Stimulated activated naive CD8-positive, alpha-beta T cell treated with anti-CD3 and anti-CD28 coated beads, Interleukin-15, amount 100 ng/mL, for 72 hours (primary cell): ENCODE measurements around the gene EVI2B.
"Not testable (repeated sequence)": the region's sequence is repeated elsewhere in the genome, so short reads cannot be mapped to it uniquely, and the experiment has no call there.

ENCODE experiments used
- ATAC-seq: fragments of 150-1000 bp; cut with Tn5 transposase; 2 replicates; pipeline ENCODE4 v1.10.0; 2021; ENCODE audit warnings: mild to moderate bottlenecking, moderate library complexity
- DNase-seq, 2 donors: peaks; one replicate each; pipeline ENCODE4 v3.0.0; 2021 to 2022
- H3K27ac Mint-ChIP-seq, 2 donors: one replicate each; pipeline ENCODE4 v1.8.0; 2022; ENCODE audit warnings: mild to moderate bottlenecking in 2 of 2, mixed read lengths in 2 of 2, moderate library complexity in 2 of 2
- H3K27me3 Mint-ChIP-seq: one replicate; pipeline ENCODE4 v1.8.0; 2022; ENCODE audit warnings: mixed read lengths
- H3K4me1 Mint-ChIP-seq: one replicate; pipeline ENCODE4 v1.8.0; 2022; ENCODE audit warnings: mild to moderate bottlenecking, mixed read lengths
- H3K4me3 Mint-ChIP-seq, 2 donors: one replicate each; pipeline ENCODE4 v1.8.0; 2022; ENCODE audit warnings: mild to moderate bottlenecking in 2 of 2, mixed read lengths in 2 of 2, moderate library complexity in 1 of 2
- H3K9me3 Mint-ChIP-seq, 2 donors: one replicate each; pipeline ENCODE4 v1.8.0; 2022; ENCODE audit warnings: mixed read lengths in 2 of 2

Gene EVI2B

DNA sequence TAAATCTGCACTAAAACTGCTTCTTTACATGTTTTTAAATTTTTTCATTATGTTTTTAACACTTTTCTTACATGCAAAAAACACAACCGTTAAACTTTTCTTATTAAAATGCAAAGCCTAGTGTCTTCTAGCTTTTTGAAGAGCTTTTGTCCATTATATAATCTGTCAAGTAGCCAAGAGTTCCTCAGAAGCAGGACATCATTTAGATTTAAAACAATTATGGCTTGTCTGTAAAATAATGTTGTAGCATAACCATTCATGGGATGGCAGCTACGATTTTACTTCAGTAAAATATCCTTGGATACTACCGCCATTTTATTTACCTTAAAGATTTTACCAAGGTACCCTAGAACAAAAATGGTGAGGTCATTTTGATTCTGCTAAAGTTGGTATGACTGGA, 19.6 kb downstream of the EVI2B start:
- no peak for DNase-seq
- Mint-ChIP-seq H3K27me3 (no peaks in the 10 kb centered on the region), H3K4me3 (no peak overlapping the region), H3K27ac (no peak overlapping the region), H3K4me1 (peaks cover 15% of the 10 kb centered on the region), H3K9me3 (no peaks in the 10 kb centered on the region)
- ATAC-seq, result no peak

- H3K27ac Mint-ChIP-seq, result no peak overlapping the region
- no peak for DNase-seq
- H3K9me3 Mint-ChIP-seq, result no peaks in the 10 kb centered on the region
- ATAC-seq, result no peak
- H3K27me3 Mint-ChIP-seq, result no peaks in the 10 kb centered on the region
- H3K4me1 Mint-ChIP-seq, result peaks cover 21% of the 10 kb centered on the region
- H3K4me3 Mint-ChIP-seq, result no peak overlapping the region
Observed at GRCh38 chr17:31293581-31293980, 20.3 kb downstream of the EVI2B start.

DNA sequence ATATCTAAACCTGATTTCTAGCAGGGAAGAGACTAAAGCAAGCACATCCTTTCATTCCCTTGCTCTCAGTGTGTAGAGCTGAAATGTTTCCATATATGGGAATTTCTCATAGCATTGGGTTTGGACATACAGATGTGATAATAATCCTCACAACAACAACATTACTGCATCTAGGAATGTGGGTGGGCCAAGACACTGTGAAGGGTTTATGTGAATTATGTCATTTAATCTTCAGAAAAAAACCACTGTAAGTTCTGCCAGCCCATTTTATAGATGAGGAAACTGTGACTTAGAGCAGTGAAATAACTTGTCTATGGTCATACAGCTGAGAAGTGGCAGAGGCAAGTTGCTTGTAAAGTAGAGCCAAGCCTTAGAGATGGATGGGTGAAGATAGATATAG, 22.0 kb downstream of the EVI2B start:
- Mint-ChIP-seq H3K4me3 (no peak overlapping the region), H3K27ac (no peak overlapping the region), H3K27me3 (no peaks in the 10 kb centered on the region), H3K9me3 (no peaks in the 10 kb centered on the region), H3K4me1 (peaks cover 26% of the 10 kb centered on the region)
- ATAC-seq (no peak), DNase-seq (no peak)

GRCh38 chr17:31289790-31290189, 24.1 kb downstream of the EVI2B start:
- H3K27me3 Mint-ChIP-seq, result no peaks in the 10 kb centered on the region
- no peak overlapping the region for H3K27ac Mint-ChIP-seq
- no peak overlapping the region for H3K4me3 Mint-ChIP-seq
- H3K4me1 Mint-ChIP-seq, result peaks cover 19% of the 10 kb centered on the region
- DNase-seq, result no peak
- no peak for ATAC-seq
- no peaks in the 10 kb centered on the region for H3K9me3 Mint-ChIP-seq

GRCh38 chr17:31287932-31288331, 25.9 kb downstream of the EVI2B start:
- not testable (repeated sequence) for ATAC-seq, H3K9me3 Mint-ChIP-seq, H3K27me3 Mint-ChIP-seq, H3K4me3 Mint-ChIP-seq, DNase-seq, H3K27ac Mint-ChIP-seq
- peaks cover 18% of the 10 kb centered on the region for H3K4me1 Mint-ChIP-seq

DNA sequence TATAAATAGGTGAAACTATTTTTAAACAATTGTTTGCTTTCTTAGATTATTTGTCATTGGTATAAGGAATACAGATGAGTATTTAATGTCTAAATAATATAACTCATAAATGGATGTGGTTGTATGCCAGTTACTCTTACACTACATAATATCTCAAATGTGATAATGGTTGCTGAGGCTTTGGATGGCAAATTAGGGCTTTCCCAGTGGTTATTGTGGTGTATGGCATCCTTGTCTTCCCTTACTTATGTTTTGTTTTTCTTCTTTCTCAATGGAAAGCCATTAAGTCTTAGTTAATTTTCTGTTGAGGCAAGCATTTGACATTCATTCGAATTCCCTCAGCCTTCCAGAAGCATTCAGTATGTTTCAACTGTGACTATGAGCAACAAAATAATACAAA, 27.3 kb downstream of the EVI2B start:
- Mint-ChIP-seq H3K27ac (no peak overlapping the region), H3K27me3 (no peaks in the 10 kb centered on the region), H3K9me3 (no peaks in the 10 kb centered on the region), H3K4me1 (peaks cover 18% of the 10 kb centered on the region), H3K4me3 (no peak overlapping the region)
- no peak for ATAC-seq
- DNase-seq, result no peak

- DNase-seq, result no peak
- no peaks in the 10 kb centered on the region for H3K9me3 Mint-ChIP-seq
- ATAC-seq, result no peak
- H3K27me3 Mint-ChIP-seq, result no peaks in the 10 kb centered on the region
- no peak overlapping the region for H3K27ac Mint-ChIP-seq
- H3K4me1 Mint-ChIP-seq, result peaks cover 7% of the 10 kb centered on the region
- no peak overlapping the region for H3K4me3 Mint-ChIP-seq
Observed at GRCh38 chr17:31283841-31284240, 30.0 kb downstream of the EVI2B start.

- ATAC-seq (no peak), DNase-seq (no peak)
- Mint-ChIP-seq H3K4me1 (no peaks in the 10 kb centered on the region), H3K9me3 (no peaks in the 10 kb centered on the region), H3K27ac (no peak overlapping the region), H3K27me3 (no peaks in the 10 kb centered on the region), H3K4me3 (no peak overlapping the region)
Observed at GRCh38 chr17:31281061-31281460, 32.8 kb downstream of the EVI2B start.

- Mint-ChIP-seq H3K27ac (no peak overlapping the region), H3K9me3 (no peaks in the 10 kb centered on the region), H3K4me1 (no peaks in the 10 kb centered on the region), H3K4me3 (no peak overlapping the region), H3K27me3 (no peaks in the 10 kb centered on the region)
- no peak for DNase-seq
- no peak for ATAC-seq
Observed at GRCh38 chr17:31279401-31279800, 34.5 kb downstream of the EVI2B start.

- Mint-ChIP-seq H3K27ac (peak overlapping the region in 1 of 2 donors; percentile 35), H3K4me3 (no peak overlapping the region), H3K4me1 (no peaks in the 10 kb centered on the region), H3K27me3 (no peaks in the 10 kb centered on the region), H3K9me3 (no peaks in the 10 kb centered on the region)
- ATAC-seq, result no peak
- no peak for DNase-seq
Observed at GRCh38 chr17:31275116-31275515, 38.7 kb downstream of the EVI2B start.

GRCh38 chr17:31274252-31274651, 39.6 kb downstream of the EVI2B start:
- DNase-seq (no peak), ATAC-seq (no peak)
- no peaks in the 10 kb centered on the region for H3K4me1 Mint-ChIP-seq
- H3K27ac Mint-ChIP-seq, result no peak overlapping the region
- no peaks in the 10 kb centered on the region for H3K9me3 Mint-ChIP-seq
- no peak overlapping the region for H3K4me3 Mint-ChIP-seq
- no peaks in the 10 kb centered on the region for H3K27me3 Mint-ChIP-seq

DNA sequence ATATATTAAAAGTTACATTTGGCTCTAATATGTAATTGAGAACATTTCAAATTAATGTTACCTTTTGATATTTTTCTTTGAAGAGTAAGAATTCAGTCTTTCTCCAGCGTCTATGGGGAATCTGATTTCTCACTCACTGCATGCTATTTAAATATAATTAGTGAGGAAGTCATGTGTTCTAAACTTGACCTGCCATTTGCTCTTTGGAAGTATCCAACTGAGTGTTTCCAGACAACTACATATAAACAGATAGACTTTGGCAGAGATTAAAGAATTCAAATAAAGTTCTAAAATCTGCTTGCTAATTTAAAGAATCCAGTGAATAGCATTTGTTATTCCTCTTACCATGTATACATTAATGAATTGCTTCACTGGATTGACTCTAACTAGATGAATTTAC, 40.3 kb downstream of the EVI2B start:
- ATAC-seq (no peak), DNase-seq (no peak)
- no peaks in the 10 kb centered on the region for H3K27me3 Mint-ChIP-seq
- H3K4me1 Mint-ChIP-seq, result no peaks in the 10 kb centered on the region
- no peak overlapping the region for H3K4me3 Mint-ChIP-seq
- H3K27ac Mint-ChIP-seq, result no peak overlapping the region
- H3K9me3 Mint-ChIP-seq, result no peaks in the 10 kb centered on the region

GRCh38 chr17:31272803-31273202, 41.1 kb downstream of the EVI2B start:
- DNase-seq, result no peak
- Mint-ChIP-seq H3K4me1 (no peaks in the 10 kb centered on the region), H3K4me3 (no peak overlapping the region), H3K27me3 (no peaks in the 10 kb centered on the region), H3K9me3 (no peaks in the 10 kb centered on the region), H3K27ac (no peak overlapping the region)
- no peak for ATAC-seq

DNA sequence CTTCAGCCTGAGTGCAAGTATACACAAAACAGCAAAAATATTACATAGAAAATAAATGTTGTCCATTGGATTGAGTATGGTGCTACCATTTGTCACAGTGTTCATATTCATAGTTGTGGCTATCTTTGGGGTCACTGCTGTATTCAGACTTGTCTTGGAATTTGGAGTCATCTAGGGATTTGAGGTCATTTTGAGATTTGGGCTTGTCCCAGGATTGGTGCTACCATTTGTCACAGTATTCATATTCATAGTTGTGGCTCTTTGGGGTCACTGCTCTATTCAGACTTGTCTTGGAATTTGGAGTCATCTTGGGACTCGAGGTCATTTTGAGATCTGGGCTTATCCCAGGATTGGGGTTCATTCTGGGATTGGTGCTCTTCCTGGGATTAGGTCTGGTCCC, 41.6 kb downstream of the EVI2B start:
- no peaks in the 10 kb centered on the region for H3K4me1 Mint-ChIP-seq
- no peaks in the 10 kb centered on the region for H3K9me3 Mint-ChIP-seq
- no peak overlapping the region for H3K4me3 Mint-ChIP-seq
- H3K27ac Mint-ChIP-seq, result no peak overlapping the region
- H3K27me3 Mint-ChIP-seq, result no peaks in the 10 kb centered on the region
- no peak for ATAC-seq
- no peak for DNase-seq

DNA sequence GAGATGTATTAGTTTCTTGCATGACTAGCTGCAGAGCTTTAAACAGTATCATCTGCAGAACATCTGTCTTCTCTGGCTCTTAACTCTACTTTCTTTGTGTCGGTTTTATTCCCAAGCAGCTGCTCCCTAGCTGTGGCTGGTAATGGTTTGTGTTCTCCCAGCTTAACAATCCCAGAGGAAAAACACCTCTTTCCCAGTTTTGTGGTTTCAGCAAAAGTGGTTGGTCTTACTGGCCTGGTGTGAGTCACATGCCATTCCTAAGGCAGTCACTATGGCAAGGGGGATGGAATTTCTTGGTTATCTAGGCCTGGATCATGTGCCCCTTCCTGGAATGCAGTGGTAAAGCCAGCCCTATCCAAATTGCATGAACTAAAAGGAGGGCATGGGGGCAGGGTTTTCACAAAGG, 44.3 kb downstream of the EVI2B start:
- Mint-ChIP-seq H3K4me1 (no peaks in the 10 kb centered on the region), H3K27me3 (no peaks in the 10 kb centered on the region), H3K9me3 (no peaks in the 10 kb centered on the region), H3K27ac (no peak overlapping the region), H3K4me3 (no peak overlapping the region)
- DNase-seq (no peak), ATAC-seq (no peak)

- DNase-seq, result no peak
- Mint-ChIP-seq H3K27me3 (no peaks in the 10 kb centered on the region), H3K4me1 (no peaks in the 10 kb centered on the region), H3K4me3 (no peak overlapping the region), H3K9me3 (no peaks in the 10 kb centered on the region), H3K27ac (no peak overlapping the region)
- no peak for ATAC-seq
Observed at GRCh38 chr17:31269036-31269577, 44.7 kb downstream of the EVI2B start.

- H3K4me1 Mint-ChIP-seq, result no peaks in the 10 kb centered on the region
- H3K27me3 Mint-ChIP-seq, result no peaks in the 10 kb centered on the region
- no peak overlapping the region for H3K27ac Mint-ChIP-seq
Observed at GRCh38 chr17:31266042-31266441, 47.8 kb downstream of the EVI2B start.

More at GRCh38 chr17:31266042-31266441, 47.8 kb downstream of the EVI2B start:
- ATAC-seq, result no peak
- no peak for DNase-seq
- no peaks in the 10 kb centered on the region for H3K9me3 Mint-ChIP-seq
- no peak overlapping the region for H3K4me3 Mint-ChIP-seq
